GM23338 (cell line): ENCODE data around the gene ZBTB7B. TPM values are rescaled to one million over a fixed set of nuclear protein-coding genes. Genes with fewer than 3 reads are reported as not detected.

Experiments
- ATAC-seq: fragments of 200-7000 bp; cut with Tn5 transposase; 3 replicates; pipeline ENCODE4 v1.9.1; 2020
- DNase-seq: peaks from one replicate; pipeline ENCODE4 v3.0.0-alpha.2; 2015; ENCODE audit warnings: low spot score
- H2AFZ ChIP-seq: fragments of 200-600 bp; sonication (generic); 2 replicates; pipeline ENCODE4 v1.8.0; 2016; ENCODE audit warnings: antibody characterized with exemption, mild to moderate bottlenecking, moderate library complexity
- H3F3A ChIP-seq: fragments of 200-600 bp; sonication (generic); replicated peaks from 2 replicates; pipeline ENCODE4 v1.8.0; 2017; ENCODE audit warnings: antibody characterized with exemption, mixed run types, low read depth
- H3K27ac ChIP-seq: fragments of 200-600 bp; sonication (generic); 2 replicates; pipeline ENCODE4 v1.6.1; 2016; ENCODE audit warnings: low read depth
- H3K27me3 ChIP-seq: fragments of 200-600 bp; sonication (generic); 2 replicates; pipeline ENCODE4 v1.8.0; 2016; ENCODE audit warnings: mild to moderate bottlenecking, mixed run types, moderate library complexity; ENCODE audit not compliant: insufficient read depth
- H3K36me3 ChIP-seq: fragments of 200-600 bp; sonication (generic); 2 replicates; pipeline ENCODE4 v1.8.0; 2016; ENCODE audit warnings: mild to moderate bottlenecking; ENCODE audit not compliant: insufficient read depth
- H3K4me1 ChIP-seq: fragments of 200-600 bp; sonication (generic); 2 replicates; pipeline ENCODE4 v1.8.0; 2016; ENCODE audit warnings: mild to moderate bottlenecking, moderate library complexity; ENCODE audit not compliant: insufficient read depth
- H3K4me2 ChIP-seq: fragments of 200-600 bp; sonication (generic); 2 replicates; pipeline ENCODE4 v1.7.1; 2017; ENCODE audit warnings: mixed run types
- H3K4me3 ChIP-seq: fragments of 200-600 bp; sonication (generic); 2 replicates; pipeline ENCODE4 v1.6.1; 2016; ENCODE audit warnings: mixed run types
- H3K79me2 ChIP-seq: fragments of 200-600 bp; sonication (generic); replicated peaks from 2 replicates; pipeline ENCODE4 v1.8.0; 2017; ENCODE audit warnings: mild to moderate bottlenecking; ENCODE audit not compliant: insufficient read depth
- H3K9me2 ChIP-seq: fragments of 200-600 bp; sonication (generic); 2 replicates; pipeline ENCODE4 v1.8.0; 2017; ENCODE audit not compliant: insufficient read depth
- H4K20me1 ChIP-seq: fragments of 200-600 bp; sonication (generic); replicated peaks from 2 replicates; pipeline ENCODE4 v1.8.0; 2017; ENCODE audit warnings: mild to moderate bottlenecking; ENCODE audit not compliant: insufficient read depth
- H3K27ac Mint-ChIP-seq: 2 replicates; pipeline ENCODE4 v1.8.0; 2020; ENCODE audit warnings: inconsistent platforms, mild to moderate bottlenecking, moderate library complexity, mixed read lengths
- H3K27me3 Mint-ChIP-seq: 3 replicates; pipeline ENCODE4 v1.8.0; 2022; ENCODE audit warnings: low read depth, mild to moderate bottlenecking, moderate library complexity, mixed read lengths, inconsistent platforms; ENCODE audit not compliant: insufficient read depth, poor library complexity
- H3K36me3 Mint-ChIP-seq: 3 replicates; pipeline ENCODE4 v1.8.0; 2021; ENCODE audit warnings: low read depth, mild to moderate bottlenecking, inconsistent platforms, moderate library complexity, mixed read lengths
- H3K4me1 Mint-ChIP-seq: 3 replicates; pipeline ENCODE4 v1.8.0; 2020; ENCODE audit warnings: mild to moderate bottlenecking, inconsistent platforms, mixed read lengths
- H3K4me3 Mint-ChIP-seq: 3 replicates; pipeline ENCODE4 v1.8.0; 2021; ENCODE audit warnings: moderate library complexity, mild to moderate bottlenecking, inconsistent platforms, mixed read lengths
- H3K9me3 Mint-ChIP-seq: 3 replicates; pipeline ENCODE4 v1.8.0; 2020; ENCODE audit warnings: moderate library complexity, mild to moderate bottlenecking, inconsistent platforms, mixed read lengths
- CREB1 ChIP-seq: fragments of 250-450 bp; sonication (Bioruptor Pico); IDR thresholded peaks from 2 replicates; pipeline ENCODE4 v1.5.0; 2020; ENCODE audit warnings: low read depth, mild to moderate bottlenecking, moderate library complexity
- CTCF ChIP-seq, 2 experiments: fragments of 200-600 bp in 1 of 2; sonication (generic) in 1 of 2; conservative IDR thresholded peaks; 2 replicates each; pipeline versions ENCODE4 v1.5.1 to v1.6.1; 2016 to 2017; ENCODE audit warnings: antibody characterized with exemption in 2 of 2, low read depth in 2 of 2, mild to moderate bottlenecking in 2 of 2, moderate library complexity in 1 of 2
- EZH2 ChIP-seq: fragments of 200-600 bp; sonication (generic); IDR thresholded peaks from one replicate; pipeline ENCODE4 v1.8.0; 2017; ENCODE audit warnings: antibody characterized with exemption, mild to moderate bottlenecking, low read depth; ENCODE audit not compliant: unreplicated experiment
- EZH2phosphoT487 ChIP-seq: fragments of 200-600 bp; sonication (generic); IDR thresholded peaks from one replicate; pipeline ENCODE4 v1.8.1; 2018; ENCODE audit warnings: antibody characterized with exemption; ENCODE audit not compliant: unreplicated experiment
- JUNB ChIP-seq: IDR thresholded peaks from one replicate; pipeline ENCODE4 v1.6.1; 2016; ENCODE audit warnings: antibody characterized with exemption; ENCODE audit not compliant: unreplicated experiment
- NANOG ChIP-seq: IDR thresholded peaks from 2 replicates; pipeline ENCODE4 v1.6.1; 2016; ENCODE audit warnings: antibody characterized with exemption, borderline replicate concordance
- POLR2AphosphoS5 ChIP-seq: IDR thresholded peaks from 2 replicates; pipeline ENCODE4 v1.6.1; 2016; ENCODE audit warnings: antibody characterized with exemption, low read depth
- STAT1 ChIP-seq: IDR thresholded peaks from one replicate; pipeline ENCODE4 v1.6.1; 2016; ENCODE audit warnings: antibody characterized with exemption; ENCODE audit not compliant: unreplicated experiment
- ZNF114 ChIP-seq: fragments of 250-450 bp; sonication (Bioruptor Pico); IDR thresholded peaks from 2 replicates; pipeline ENCODE4 v1.5.0; 2020; ENCODE audit warnings: mild to moderate bottlenecking, moderate library complexity
- ZNF331 ChIP-seq: fragments of 250-450 bp; sonication (Bioruptor Pico); IDR thresholded peaks from 2 replicates; pipeline ENCODE4 v1.5.0; 2020; ENCODE audit warnings: low read depth, mild to moderate bottlenecking, moderate library complexity
- ZNF462 ChIP-seq: fragments of 250-450 bp; sonication (Bioruptor Pico); IDR thresholded peaks from 2 replicates; pipeline ENCODE4 v1.5.0; 2020; ENCODE audit warnings: mild to moderate bottlenecking, moderate library complexity
- polyA plus RNA-seq: library from polyadenylated mRNA; unstranded; fragments of >200 nt; fragmentation: Nextera tagmentation; extraction: Ambion mirVana; gene quantifications from 2 replicates; pipeline ENCODE4 v1.2.1, GENCODE V29; 2016
- total RNA-seq: library from RNA; depleted of rRNA; stranded (reverse); fragments of >200 nt; shearing (Covaris generic); gene quantifications from 2 replicates; pipeline ENCODE4 v1.2.3, GENCODE V29; 2014
- TF ChIP-seq, protein P1 (sequence below): IDR thresholded peaks from 2 replicates; pipeline ENCODE4 v1.6.1; 2016; ENCODE audit warnings: antibody characterized with exemption

Gene ZBTB7B
- total and polyA plus RNA-seq, 2 experiments from 2014 or later = 3.6 to 32.6 TPM

- no peak for TF ChIP-seq CREB1 (CRISPR knock-in tag)
- no peak for TF ChIP-seq ZNF331 (CRISPR knock-in tag)
- TF ChIP-seq JUNB = no peak
- TF ChIP-seq, protein P1, sequence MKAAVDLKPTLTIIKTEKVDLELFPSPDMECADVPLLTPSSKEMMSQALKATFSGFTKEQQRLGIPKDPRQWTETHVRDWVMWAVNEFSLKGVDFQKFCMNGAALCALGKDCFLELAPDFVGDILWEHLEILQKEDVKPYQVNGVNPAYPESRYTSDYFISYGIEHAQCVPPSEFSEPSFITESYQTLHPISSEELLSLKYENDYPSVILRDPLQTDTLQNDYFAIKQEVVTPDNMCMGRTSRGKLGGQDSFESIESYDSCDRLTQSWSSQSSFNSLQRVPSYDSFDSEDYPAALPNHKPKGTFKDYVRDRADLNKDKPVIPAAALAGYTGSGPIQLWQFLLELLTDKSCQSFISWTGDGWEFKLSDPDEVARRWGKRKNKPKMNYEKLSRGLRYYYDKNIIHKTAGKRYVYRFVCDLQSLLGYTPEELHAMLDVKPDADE = no peak
- TF ChIP-seq STAT1 = no peak
These were observed 59.6 kb downstream of the ZBTB7B start (continued) for GRCh38 chr1:155062151-155062686.

- no peaks in the 10 kb centered on the region for H3K9me3 Mint-ChIP-seq
- Histone ChIP-seq H2AFZ (peak overlapping the region; percentile 95), H4K20me1 (peaks cover 19% of the 10 kb centered on the region), H3K4me2 (peak overlapping the region; percentile 94), H3K36me3 (no peaks in the 10 kb centered on the region), H3K79me2 (peaks cover 14% of the 10 kb centered on the region), H3K27ac (no peak overlapping the region), H3F3A (peaks cover 16% of the 10 kb centered on the region), H3K4me3 (peak overlapping the region; percentile 97), H3K27me3 (peaks cover 6% of the 10 kb centered on the region; the same call in 1 of the 2 replicates), H3K4me1 (peaks cover 16% of the 10 kb centered on the region), H3K9me2 (no peaks in the 10 kb centered on the region)
- H3K36me3 Mint-ChIP-seq = peaks cover 21% of the 10 kb centered on the region
- H3K4me1 Mint-ChIP-seq = peaks cover 27% of the 10 kb centered on the region
- DNase-seq (peak; percentile 88), ATAC-seq (peak; percentile 55)
- peak overlapping the region; percentile 83 for H3K4me3 Mint-ChIP-seq
- H3K27ac Mint-ChIP-seq = no peak overlapping the region
- peaks cover 8% of the 10 kb centered on the region for H3K27me3 Mint-ChIP-seq
- no peak for TF ChIP-seq ZNF331 (CRISPR knock-in tag)
- peak; percentile 42; the same call in 1 of the 2 replicates for TF ChIP-seq POLR2AphosphoS5
- TF ChIP-seq EZH2 = no peak
- TF ChIP-seq NANOG = no peak
- no peak for TF ChIP-seq STAT1
- no peak for TF ChIP-seq ZNF462 (CRISPR knock-in tag)
- 0 out of 2 replicates have a peak, but pooled peaks have one; percentile 31 for TF ChIP-seq CREB1 (CRISPR knock-in tag)
- TF ChIP-seq ZNF114 (CRISPR knock-in tag) = no peak
- peak; percentile 63 to 96 for TF ChIP-seq CTCF (conservative IDR thresholded peaks at IDR 0.05; ENCODE audit: low read depth in 2 of 2)
- no peak for TF ChIP-seq JUNB
- TF ChIP-seq EZH2phosphoT487 = no peak
- TF ChIP-seq, protein P1 = no peak
These were observed 60.3 kb downstream of the ZBTB7B start for GRCh38 chr1:155062702-155063411.
